ENCODE measurements around the gene AARSD1. TPM values are rescaled to one million over a fixed set of nuclear protein-coding genes. Genes with fewer than 3 reads are reported as not detected.

The AARSD1 gene
- total RNA-seq, 1 donor from 2014 or later, result 32.1 TPM

- ATAC-seq, result no peak
- DNase-seq (ENCODE audit: missing footprints), result no peak
- intact Hi-C loops (cut with DNase I), result no loop called here
Measured at GRCh38 chr17:42901535-42902229, 62.6 kb downstream of the AARSD1 start.

Other genes starting within 250 kb of the AARSD1 start
- gene EZH1, start 219.4 kb downstream of the AARSD1 start, total RNA-seq, result 44.4 TPM
- gene RAMP2, start 203.2 kb downstream of the AARSD1 start, total RNA-seq, result 41.3 TPM
- 33.2 TPM for gene VPS25, start 191.0 kb downstream of the AARSD1 start, total RNA-seq
- gene WNK4, start 183.8 kb downstream of the AARSD1 start, total RNA-seq, result not detected
- gene COA3, start 165.8 kb downstream of the AARSD1 start, total RNA-seq, result 72.6 TPM
- 0.30 TPM for gene CNTD1, start 165.6 kb downstream of the AARSD1 start, total RNA-seq
- gene BECN1, start 140.2 kb downstream of the AARSD1 start, total RNA-seq, result 74.3 TPM
- gene PSME3, start 131.1 kb downstream of the AARSD1 start, total RNA-seq, result 69.0 TPM
- 0.43 TPM for gene AOC2, start 119.9 kb downstream of the AARSD1 start, total RNA-seq
- 15.1 TPM for gene AOC3, start 113.3 kb downstream of the AARSD1 start, total RNA-seq
- not detected for gene G6PC1, start 63.7 kb downstream of the AARSD1 start, total RNA-seq
- gene PTGES3L, start 15.6 kb upstream of the AARSD1 start, total RNA-seq, result 51.0 TPM
- 10.4 TPM for gene RUNDC1, start 16.1 kb upstream of the AARSD1 start, total RNA-seq
- gene RPL27, start 34.0 kb upstream of the AARSD1 start, total RNA-seq, result 791 TPM
- 15.9 TPM for gene IFI35, start 42.3 kb upstream of the AARSD1 start, total RNA-seq
- 90.5 TPM for gene VAT1, start 57.9 kb upstream of the AARSD1 start, total RNA-seq
- 1.5 TPM for gene RND2, start 60.8 kb upstream of the AARSD1 start, total RNA-seq
- 7.9 TPM for gene BRCA1, start 160.9 kb upstream of the AARSD1 start, total RNA-seq
- 96.9 TPM for gene NBR1, start 206.8 kb upstream of the AARSD1 start, total RNA-seq
- 4.1 TPM for gene TMEM106A, start 247.4 kb upstream of the AARSD1 start, total RNA-seq